GM12878 (cell line): ENCODE measurements around the gene PSG3. TPM values are rescaled to one million over a fixed set of nuclear protein-coding genes. Genes with fewer than 3 reads are reported as not detected.
"Not testable (repeated sequence)": the region's sequence is repeated elsewhere in the genome, so short reads cannot be mapped to it uniquely, and the experiment has no call there.

Experiments
- ATAC-seq: fragments of 200-7000 bp; cut with Tn5 transposase; 3 replicates; pipeline ENCODE4 v1.9.1; 2020; ENCODE audit warnings: mild to moderate bottlenecking, moderate library complexity
- BruUV-seq: library from RNA; stranded (reverse); fragments of 400-500 nt; replicated peaks from 2 replicates; lab custom pipeline; 2021; lab: Mats Ljungman, UMichigan
- CTCF ChIA-PET: fragments of 300-600 bp; sonication (Branson Sonifier 250); formaldehyde crosslinking; extraction: SDS; loops from one replicate; lab custom pipeline; 2021; ENCODE audit warnings: inconsistent platforms; lab: Yijun Ruan, JAX
- POLR2A ChIA-PET: fragments of 350-600 bp; formaldehyde crosslinking; extraction: SDS; loops from one replicate; lab custom pipeline; 2021; ENCODE audit warnings: inconsistent platforms; lab: Charles Lee
- RAD21 ChIA-PET: fragments of 300-600 bp; sonication (Branson Sonifier 250); formaldehyde crosslinking; loops from one replicate; lab custom pipeline; 2023; ENCODE audit warnings: antibody characterized with exemption; ENCODE audit not compliant: unreplicated experiment; lab: Charles Lee
- SMC1A ChIA-PET: fragments of 300-600 bp; sonication (Branson Sonifier 250); formaldehyde crosslinking; loops from one replicate; lab custom pipeline; 2023; ENCODE audit not compliant: unreplicated experiment, uncharacterized antibody; lab: Charles Lee
- DNase-seq: peaks from one replicate; pipeline ENCODE4 v3.0.0-alpha.2; 2011; ENCODE audit warnings: low read depth, low spot score
- FAIRE-seq: peaks from 3 replicates; lab custom pipeline; 2011; peaks lifted over from hg19 to GRCh38; lab: Jason Lieb, UNC
- H2AFZ ChIP-seq: 2 replicates; pipeline ENCODE4 v1.6.0; 2011; ENCODE audit warnings: low read depth, low read length, control low read depth; ENCODE audit not compliant: control insufficient read depth
- H3K27ac ChIP-seq: 2 replicates; pipeline ENCODE4 v1.5.1; 2011; ENCODE audit warnings: control low read depth; ENCODE audit not compliant: control insufficient read depth, insufficient read depth
- H3K27me3 ChIP-seq, 2 experiments: replicated peaks in 1 of 2; 2 replicates each; pipeline versions ENCODE4 v1.6.0 to v1.6.1; 2011; ENCODE audit warnings: low read length in 1 of 2; ENCODE audit not compliant: control insufficient read depth in 2 of 2, insufficient read depth in 2 of 2
- H3K36me3 ChIP-seq, 2 experiments: 2 replicates each; pipeline ENCODE4 v1.5.1; 2011; ENCODE audit warnings: low read length in 1 of 2; ENCODE audit not compliant: control insufficient read depth in 2 of 2, insufficient read depth in 2 of 2
- H3K4me1 ChIP-seq: 2 replicates; pipeline ENCODE4 v1.6.1; 2011; ENCODE audit warnings: mild to moderate bottlenecking, low read length, moderate library complexity, mixed read lengths; ENCODE audit not compliant: control insufficient read depth, insufficient read depth
- H3K4me2 ChIP-seq: 2 replicates; pipeline ENCODE4 v1.6.0; 2011; ENCODE audit warnings: control low read depth; ENCODE audit not compliant: control insufficient read depth, insufficient read depth
- H3K4me3 ChIP-seq: fragments of 200-600 bp; sonication (generic); 2 replicates; pipeline ENCODE4 v1.5.1; 2016
- H3K79me2 ChIP-seq: 2 replicates; pipeline ENCODE4 v1.6.0; 2011; ENCODE audit warnings: low read length; ENCODE audit not compliant: control insufficient read depth, insufficient read depth
- H3K9ac ChIP-seq: 2 replicates; pipeline ENCODE4 v1.8.0; 2011; ENCODE audit warnings: low read length, control low read depth, mixed read lengths; ENCODE audit not compliant: control insufficient read depth, insufficient read depth
- H3K9me3 ChIP-seq: replicated peaks from 3 replicates; pipeline ENCODE4 v1.5.1; 2011; ENCODE audit warnings: mild to moderate bottlenecking, low read length; ENCODE audit not compliant: control insufficient read depth, insufficient read depth
- H4K20me1 ChIP-seq: 2 replicates; pipeline ENCODE4 v1.6.0; 2011; ENCODE audit not compliant: control insufficient read depth, insufficient read depth
- whole genome bisulfite sequencing: methylation state at CpG from one replicate; pipeline ENCODE4 v1.1.6; 2016; ENCODE audit warnings: low lambda C conversion rate; ENCODE audit not compliant: insufficient replicate concordance, insufficient coverage; ENCODE audit errors: missing lambda C conversion rate; 5-methylcytosine and 5-hydroxymethylcytosine counted together
- in situ Hi-C: fragments of 300-500 bp; cut with MboI; formaldehyde crosslinking; loops from 9 replicates; pipeline ENCODE4 v1.14.3; 2018; ENCODE audit warnings: mixed read lengths
- intact Hi-C: fragments of 100-400 bp; cut with micrococcal nuclease; formaldehyde crosslinking; loops from one replicate; pipeline ENCODE4 v1.14.2; 2022; ENCODE audit not compliant: unreplicated experiment
- polyA plus RNA-seq, 11 experiments: library from polyadenylated mRNA; depleted of rRNA in 4 of 11; unstranded in 6 of 11; stranded (reverse) in 5 of 11; fragments of >200 nt; fragmentation: Nextera tagmentation in 4 of 11; fragmentation: Illumina TruSeq in 1 of 11; extraction: Ambion mirVana in 4 of 11; extraction: Trizol in 1 of 11; gene quantifications; 1 replicate in 1 of 11; 2 replicates in 10 of 11; pipeline versions ENCODE4 v1.2.1 to v1.2.3, GENCODE V29; 2011 to 2016; ENCODE audit warnings: inconsistent platforms in 2 of 11, missing spikeins in 2 of 11, low read depth in 1 of 11
- total RNA-seq, 4 experiments: library from RNA; depleted of rRNA in 3 of 4; stranded (reverse); fragments of >200 nt in 3 of 4; fragmentation: Illumina TruSeq in 1 of 4; extraction: Trizol in 1 of 4; gene quantifications; 2 replicates each; pipeline versions ENCODE4 v1.2.1 to v1.2.3, GENCODE V29; 2013 to 2021
- TF ChIP-seq, protein P1 (sequence below), 3 experiments: IDR thresholded peaks in 2 of 3; conservative IDR thresholded peaks in 1 of 3; 2 replicates each; pipeline ENCODE4 v1.5.1; 2011; ENCODE audit warnings: low read depth in 3 of 3, low read length in 3 of 3, mild to moderate bottlenecking in 3 of 3, control low read depth in 2 of 3, moderate library complexity in 2 of 3, inconsistent platforms in 1 of 3, mixed read lengths in 1 of 3; ENCODE audit not compliant: control insufficient read depth in 2 of 3, insufficient read depth in 1 of 3; ENCODE audit errors: extremely low read depth in 1 of 3

Gene PSG3
- total and polyA plus RNA-seq, 10 of the 15 experiments (the other 5 are each of a cell fraction or from before 2014, with no cell fraction given) = not detected

DNA sequence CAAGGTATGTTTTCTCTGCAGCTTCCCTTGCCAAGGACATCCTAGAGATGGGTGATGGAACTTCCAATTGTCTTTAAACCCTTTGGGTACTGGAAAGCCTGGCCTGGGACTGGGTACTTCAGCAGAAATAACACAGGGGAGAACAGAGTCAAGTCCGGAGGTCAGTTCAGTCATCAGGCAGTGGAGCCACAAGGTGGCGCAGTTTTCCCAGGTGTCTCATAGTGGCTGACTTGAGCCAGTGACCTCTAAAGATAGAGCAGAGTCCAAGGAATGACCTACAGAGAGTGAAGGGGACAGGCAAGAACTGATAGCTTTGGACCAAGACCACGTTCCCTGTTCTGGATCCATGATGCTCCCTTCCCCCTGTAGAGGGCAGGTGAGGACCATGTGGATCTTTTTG, 18.4 kb upstream of the PSG3 start:
- H3K4me1 ChIP-seq, H2AFZ ChIP-seq, H3K79me2 ChIP-seq, SMC1A ChIA-PET, RAD21 ChIA-PET, H3K27ac ChIP-seq, H4K20me1 ChIP-seq, H3K27me3 ChIP-seq, CTCF ChIA-PET, DNase-seq, H3K4me3 ChIP-seq, POLR2A ChIA-PET, in situ Hi-C loops, ATAC-seq, H3K9me3 ChIP-seq, intact Hi-C loops, H3K9ac ChIP-seq, BruUV-seq, H3K4me2 ChIP-seq, FAIRE-seq, H3K36me3 ChIP-seq: not testable (repeated sequence)
- 17% methylated on average over 3 of the region's 3 CpGs for WGBS
- TF ChIP-seq, protein P1, sequence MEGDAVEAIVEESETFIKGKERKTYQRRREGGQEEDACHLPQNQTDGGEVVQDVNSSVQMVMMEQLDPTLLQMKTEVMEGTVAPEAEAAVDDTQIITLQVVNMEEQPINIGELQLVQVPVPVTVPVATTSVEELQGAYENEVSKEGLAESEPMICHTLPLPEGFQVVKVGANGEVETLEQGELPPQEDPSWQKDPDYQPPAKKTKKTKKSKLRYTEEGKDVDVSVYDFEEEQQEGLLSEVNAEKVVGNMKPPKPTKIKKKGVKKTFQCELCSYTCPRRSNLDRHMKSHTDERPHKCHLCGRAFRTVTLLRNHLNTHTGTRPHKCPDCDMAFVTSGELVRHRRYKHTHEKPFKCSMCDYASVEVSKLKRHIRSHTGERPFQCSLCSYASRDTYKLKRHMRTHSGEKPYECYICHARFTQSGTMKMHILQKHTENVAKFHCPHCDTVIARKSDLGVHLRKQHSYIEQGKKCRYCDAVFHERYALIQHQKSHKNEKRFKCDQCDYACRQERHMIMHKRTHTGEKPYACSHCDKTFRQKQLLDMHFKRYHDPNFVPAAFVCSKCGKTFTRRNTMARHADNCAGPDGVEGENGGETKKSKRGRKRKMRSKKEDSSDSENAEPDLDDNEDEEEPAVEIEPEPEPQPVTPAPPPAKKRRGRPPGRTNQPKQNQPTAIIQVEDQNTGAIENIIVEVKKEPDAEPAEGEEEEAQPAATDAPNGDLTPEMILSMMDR (IDR thresholded peaks at IDR 0.05 in 2 of 3, conservative IDR thresholded peaks at IDR 0.05 in 1 of 3; ENCODE audit: control insufficient read depth in 2 of 3, extremely low read depth in 1 of 3, insufficient read depth in 1 of 3, low read depth in 3 of 3, low read length in 3 of 3) = peak; percentile 10 to 31 (median 17); a peak in 4 of 6 replicates

DNA sequence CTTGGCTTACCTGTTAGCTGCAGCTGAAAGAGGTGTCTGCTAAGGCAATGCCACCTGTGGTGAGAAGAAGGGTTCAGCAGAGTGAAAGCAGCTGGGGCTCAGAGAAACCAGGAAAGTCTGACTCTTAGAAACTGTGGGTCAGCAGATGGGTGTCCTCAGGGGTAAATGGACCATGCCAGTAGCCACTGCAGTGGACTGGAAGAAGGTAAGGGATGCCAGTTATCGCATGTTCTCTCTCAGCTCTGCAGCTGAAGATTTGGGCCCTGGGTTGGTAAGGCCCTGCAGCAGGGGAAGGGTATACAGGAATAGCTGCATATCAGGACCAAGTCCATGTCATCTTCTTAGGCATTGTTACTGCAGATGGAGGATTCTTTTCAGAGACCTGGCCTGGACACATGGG, 12.0 kb upstream of the PSG3 start:
- WGBS = 0% methylated on average over 1 of the region's 1 CpG
- CTCF ChIA-PET, H3K27me3 ChIP-seq, FAIRE-seq, H3K36me3 ChIP-seq, SMC1A ChIA-PET, H3K9ac ChIP-seq, DNase-seq, ATAC-seq, H3K27ac ChIP-seq, H3K4me2 ChIP-seq, intact Hi-C loops, RAD21 ChIA-PET, POLR2A ChIA-PET, in situ Hi-C loops, H3K9me3 ChIP-seq, H3K4me3 ChIP-seq, H2AFZ ChIP-seq, BruUV-seq, H3K79me2 ChIP-seq, H4K20me1 ChIP-seq, H3K4me1 ChIP-seq: not testable (repeated sequence)
